T-helper 1 cell (primary cell): Measurements from ENCODE around the gene TK1.
"Not testable (repeated sequence)": the region's sequence is repeated elsewhere in the genome, so short reads cannot be mapped to it uniquely, and the experiment has no call there.

Experiments
- DNase-seq, 5 donors: peaks; one replicate each; pipeline ENCODE4 v3.0.0-alpha.2; 2012 to 2020

TK1 gene

GRCh38 chr17:78175643-78175981 lies 11.2 kb downstream of the TK1 start:
- no peak for DNase-seq

GRCh38 chr17:78174870-78175642 lies 11.8 kb downstream of the TK1 start:
- DNase-seq, result no peak

DNA sequence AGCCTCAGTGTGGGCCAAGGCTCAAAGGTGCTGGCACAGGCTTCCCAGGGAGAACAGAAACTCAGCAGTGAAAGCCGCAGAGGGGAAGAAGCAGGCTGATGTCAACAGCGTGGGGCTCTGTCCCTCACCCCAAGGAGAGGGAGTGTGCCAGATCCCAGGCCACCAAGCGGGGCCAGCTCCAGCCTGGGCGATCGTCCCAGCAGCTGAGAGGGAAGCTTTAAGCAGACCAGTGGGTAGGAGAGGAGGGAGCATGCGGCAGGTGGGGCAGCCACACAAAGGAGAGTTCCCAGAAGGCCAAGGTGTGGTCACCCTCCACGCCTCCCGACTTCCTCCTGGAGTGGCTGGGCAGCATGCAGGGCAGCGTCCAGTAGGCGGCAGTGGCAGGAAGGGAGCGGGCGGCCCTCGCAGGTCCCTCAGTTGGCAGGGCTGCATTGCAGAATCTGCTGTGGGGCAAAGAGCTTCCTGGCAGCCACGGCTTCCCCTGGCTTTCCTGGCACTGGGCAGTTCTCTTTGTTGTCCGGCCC lies 12.4 kb downstream of the TK1 start:
- no peak for DNase-seq

DNA sequence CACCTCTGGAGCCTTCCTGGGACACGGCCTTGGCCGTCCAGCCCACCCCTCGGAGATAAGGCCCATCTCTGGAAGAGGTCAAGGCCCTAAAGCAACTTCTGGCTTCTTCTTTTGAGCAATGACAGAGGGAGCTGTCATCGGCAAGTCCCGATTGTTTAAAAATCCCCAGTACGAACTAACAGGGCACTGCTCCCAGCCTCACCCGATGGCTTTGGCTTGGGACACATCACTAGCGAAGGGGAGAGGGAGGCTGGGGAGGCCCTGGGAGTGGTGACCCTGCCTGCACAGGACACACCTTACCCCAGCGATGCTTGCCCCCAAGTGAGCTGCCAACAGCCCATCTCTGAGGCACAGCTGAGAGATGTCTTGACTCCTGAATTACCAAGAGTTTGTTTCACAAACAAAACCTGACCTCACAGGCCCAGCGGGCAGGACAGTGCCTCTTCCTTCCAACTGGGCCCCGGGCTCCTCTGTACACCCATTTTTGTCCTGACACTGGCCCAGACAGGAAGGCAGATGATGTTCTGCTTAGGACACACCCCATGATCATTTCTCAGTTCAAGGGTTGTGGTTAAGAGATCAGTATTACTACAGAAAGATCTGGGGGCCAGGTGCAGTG lies 13.6 kb downstream of the TK1 start:
- DNase-seq, result peak in 1 of 5 donors; percentile 76

DNA sequence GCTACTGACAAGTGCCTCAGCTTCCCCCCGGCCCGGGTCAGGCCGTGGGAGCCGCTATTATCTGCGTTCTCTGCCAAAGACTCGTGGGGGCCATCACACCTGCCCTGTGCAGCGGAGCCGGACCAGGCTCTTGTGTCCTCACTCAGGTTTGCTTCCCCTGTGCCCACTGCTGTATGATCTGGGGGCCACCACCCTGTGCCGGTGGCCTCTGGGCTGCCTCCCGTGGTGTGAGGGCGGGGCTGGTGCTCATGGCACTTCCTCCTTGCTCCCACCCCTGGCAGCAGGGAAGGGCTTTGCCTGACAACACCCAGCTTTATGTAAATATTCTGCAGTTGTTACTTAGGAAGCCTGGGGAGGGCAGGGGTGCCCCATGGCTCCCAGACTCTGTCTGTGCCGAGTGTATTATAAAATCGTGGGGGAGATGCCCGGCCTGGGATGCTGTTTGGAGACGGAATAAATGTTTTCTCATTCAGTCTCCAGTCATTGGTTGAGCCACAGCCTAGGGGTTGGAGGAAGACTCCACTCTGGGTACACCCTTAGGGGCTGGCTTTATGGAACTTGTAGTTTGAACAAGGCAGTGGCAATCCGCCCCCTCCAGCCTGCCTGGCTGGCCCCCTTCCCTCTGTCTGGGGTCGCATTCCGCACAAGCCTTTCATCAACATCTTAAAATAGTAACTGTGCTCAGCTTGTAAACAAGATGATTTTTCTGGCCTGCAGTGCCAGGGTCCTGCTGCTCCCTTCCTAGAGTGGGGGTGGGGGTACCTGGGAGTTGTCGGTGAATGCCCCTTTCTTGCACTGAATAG lies 14.4 kb downstream of the TK1 start:
- no peak for DNase-seq

DNA sequence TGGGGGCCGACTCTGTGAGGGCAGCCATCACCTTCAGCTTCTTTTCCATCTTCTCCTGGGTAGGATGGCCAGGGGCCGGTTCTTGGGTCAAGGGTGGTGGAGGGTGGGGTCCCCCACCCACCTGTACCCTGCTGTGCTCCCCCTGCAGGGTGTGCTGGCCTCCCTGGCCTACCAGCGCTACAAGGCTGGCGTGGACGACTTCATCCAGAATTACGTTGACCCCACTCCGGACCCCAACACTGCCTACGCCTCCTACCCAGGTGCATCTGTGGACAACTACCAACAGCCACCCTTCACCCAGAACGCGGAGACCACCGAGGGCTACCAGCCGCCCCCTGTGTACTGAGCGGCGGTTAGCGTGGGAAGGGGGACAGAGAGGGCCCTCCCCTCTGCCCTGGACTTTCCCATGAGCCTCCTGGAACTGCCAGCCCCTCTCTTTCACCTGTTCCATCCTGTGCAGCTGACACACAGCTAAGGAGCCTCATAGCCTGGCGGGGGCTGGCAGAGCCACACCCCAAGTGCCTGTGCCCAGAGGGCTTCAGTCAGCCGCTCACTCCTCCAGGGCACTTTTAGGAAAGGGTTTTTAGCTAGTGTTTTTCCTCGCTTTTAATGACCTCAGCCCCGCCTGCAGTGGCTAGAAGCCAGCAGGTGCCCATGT lies 15.1 kb downstream of the TK1 start:
- not testable (repeated sequence) for DNase-seq

DNA sequence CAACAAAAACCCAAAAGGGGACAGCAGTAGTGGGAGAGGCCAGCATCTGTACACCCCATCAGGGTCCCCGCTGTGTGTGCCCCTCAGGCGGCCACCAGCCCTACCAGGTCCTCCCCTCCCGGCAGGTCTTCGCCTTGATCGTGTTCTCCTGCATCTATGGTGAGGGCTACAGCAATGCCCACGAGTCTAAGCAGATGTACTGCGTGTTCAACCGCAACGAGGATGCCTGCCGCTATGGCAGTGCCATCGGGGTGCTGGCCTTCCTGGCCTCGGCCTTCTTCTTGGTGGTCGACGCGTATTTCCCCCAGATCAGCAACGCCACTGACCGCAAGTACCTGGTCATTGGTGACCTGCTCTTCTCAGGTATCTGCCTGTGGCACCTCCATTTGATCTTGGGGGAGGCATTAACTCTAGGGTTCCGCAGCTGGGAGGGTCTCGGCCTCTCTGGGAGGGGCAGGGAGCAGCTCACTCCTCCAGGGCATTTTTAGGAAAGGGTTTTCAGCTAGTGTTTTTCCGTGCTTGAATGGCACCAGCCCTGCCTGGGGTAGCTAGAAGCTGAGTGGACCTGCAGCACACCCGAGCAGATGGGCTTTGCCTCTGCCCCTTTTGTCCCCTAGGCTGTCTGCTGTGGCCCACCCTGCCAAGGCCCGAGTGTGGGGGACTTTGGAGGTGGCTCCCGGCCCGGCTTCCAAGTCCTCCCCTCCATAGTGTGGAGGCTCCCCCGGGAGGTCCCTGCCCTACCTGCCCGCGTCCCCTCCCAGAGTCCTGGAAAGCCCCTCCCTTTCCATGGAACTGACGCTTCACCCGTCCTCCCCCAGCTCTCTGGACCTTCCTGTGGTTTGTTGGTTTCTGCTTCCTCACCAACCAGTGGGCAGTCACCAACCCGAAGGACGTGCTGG lies 15.9 kb downstream of the TK1 start:
- DNase-seq, result no peak

- DNase-seq, result peak in 4 of 5 donors; percentile 59 to 62 (median 60)
Measured at GRCh38 chr17:78168903-78169793, 17.7 kb downstream of the TK1 start.

DNA sequence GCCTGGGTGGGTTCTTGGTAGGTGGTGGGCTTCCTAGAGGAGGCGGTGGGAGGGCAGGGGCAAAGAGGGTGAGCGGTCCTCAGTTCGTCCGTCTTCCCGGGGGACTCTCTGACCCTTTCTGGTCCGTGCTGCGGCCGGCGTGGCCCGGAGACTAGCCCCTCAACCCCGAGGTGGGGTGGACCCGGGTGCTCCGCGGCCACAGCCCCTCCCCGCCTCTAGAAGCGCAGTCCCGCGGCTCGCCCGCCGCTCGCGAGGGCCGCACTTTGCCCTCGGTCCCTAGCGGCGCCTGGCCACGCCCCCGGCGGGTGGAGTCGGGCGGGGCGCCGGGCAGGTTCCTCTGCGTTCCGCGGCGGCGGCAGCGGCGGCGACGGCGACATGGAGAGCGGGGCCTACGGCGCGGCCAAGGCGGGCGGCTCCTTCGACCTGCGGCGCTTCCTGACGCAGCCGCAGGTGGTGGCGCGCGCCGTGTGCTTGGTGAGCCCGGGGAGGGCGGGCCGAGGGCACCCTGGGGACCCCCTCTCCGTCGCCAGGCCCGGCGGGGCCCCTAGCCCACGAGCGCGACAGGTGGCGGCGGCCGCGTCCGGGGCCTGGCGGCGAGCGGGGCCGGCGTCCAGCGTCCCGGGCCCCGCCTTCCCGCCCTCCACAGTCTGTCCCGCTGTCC lies 18.5 kb downstream of the TK1 start, which contains the start of gene SYNGR2:
Gene SYNGR2 (plus strand): TSS at position 340 of the 661 bp plus-strand sequence. CDS start 36 bp downstream, at position 376.
- DNase-seq, result peak; percentile 70 to 86 (median 79)

- DNase-seq, result no peak
Measured at GRCh38 chr17:78166416-78166815, 20.4 kb downstream of the TK1 start.

DNA sequence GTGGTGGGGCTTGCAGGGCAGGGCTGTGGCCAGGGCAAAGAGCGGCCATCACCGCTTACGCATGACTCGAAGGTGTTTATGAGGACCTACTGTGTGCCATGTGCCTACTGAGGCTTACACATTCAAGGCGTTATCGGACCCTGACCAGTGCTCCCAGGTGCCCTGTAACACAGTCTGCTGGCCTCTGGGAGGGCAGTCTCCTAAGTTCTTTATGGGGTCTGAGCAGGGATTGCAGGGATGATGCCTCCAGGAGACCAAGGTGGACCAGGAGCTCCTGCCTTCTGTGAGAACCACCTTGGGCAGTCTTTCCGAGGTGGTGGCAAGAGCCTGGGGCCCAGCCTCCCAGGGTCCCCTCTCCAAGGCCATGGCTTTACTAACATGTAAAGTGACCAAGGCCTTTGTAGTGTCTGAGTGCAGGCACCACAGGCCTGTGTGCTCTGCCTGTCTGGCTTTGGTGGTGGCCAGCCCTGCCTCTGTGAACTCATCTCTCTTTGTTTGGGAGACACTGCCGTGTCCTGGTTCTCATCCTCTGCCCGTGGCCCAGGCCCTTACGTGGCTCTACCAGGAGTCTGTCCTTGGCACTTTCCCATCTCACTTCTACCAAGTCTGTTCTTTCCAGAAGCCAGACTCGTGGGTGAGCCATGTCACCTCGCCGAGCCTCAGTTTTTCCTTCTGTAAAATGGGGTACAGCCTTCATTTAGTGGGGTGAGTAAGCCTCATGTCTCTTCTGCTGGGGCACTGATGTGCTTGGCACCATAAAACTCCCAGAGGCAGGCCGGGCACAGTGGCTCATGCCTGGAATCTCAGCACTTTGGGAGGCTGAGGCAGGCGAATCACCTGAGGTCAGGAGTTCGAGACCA lies 21.9 kb downstream of the TK1 start:
- DNase-seq, result no peak

- no peak for DNase-seq
Measured at GRCh38 chr17:78163881-78164747, 22.7 kb downstream of the TK1 start.

DNA sequence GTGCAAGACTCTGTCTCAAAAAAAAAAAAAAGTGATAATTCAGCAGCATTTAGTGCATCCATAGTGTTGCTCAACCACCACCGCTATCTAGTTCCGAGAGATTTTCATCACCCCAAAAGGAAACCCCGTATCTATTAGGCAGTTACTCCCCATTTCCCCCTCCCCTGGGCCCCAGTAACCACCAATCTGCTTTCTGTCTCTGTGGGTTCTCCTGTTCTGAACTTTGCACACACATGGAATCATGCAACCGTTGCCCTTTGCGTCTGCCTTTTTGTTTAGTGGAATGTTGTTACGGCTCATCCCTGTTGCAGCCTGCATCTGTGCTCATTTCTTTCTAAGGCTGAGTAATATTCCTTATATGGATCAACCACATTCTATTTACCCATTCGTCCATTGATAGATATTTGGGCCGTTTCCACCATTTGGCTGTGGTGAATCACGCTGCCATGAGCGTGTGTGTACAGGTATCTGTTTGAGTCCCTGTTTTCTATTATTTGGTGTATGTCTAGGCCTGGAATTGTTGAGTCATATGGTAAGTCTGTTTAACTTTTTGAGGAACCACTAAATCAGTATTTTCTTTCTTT lies 27.2 kb downstream of the TK1 start:
- DNase-seq, result no peak

- DNase-seq, result no peak
Measured at GRCh38 chr17:78154903-78155811, 31.7 kb downstream of the TK1 start.

DNA sequence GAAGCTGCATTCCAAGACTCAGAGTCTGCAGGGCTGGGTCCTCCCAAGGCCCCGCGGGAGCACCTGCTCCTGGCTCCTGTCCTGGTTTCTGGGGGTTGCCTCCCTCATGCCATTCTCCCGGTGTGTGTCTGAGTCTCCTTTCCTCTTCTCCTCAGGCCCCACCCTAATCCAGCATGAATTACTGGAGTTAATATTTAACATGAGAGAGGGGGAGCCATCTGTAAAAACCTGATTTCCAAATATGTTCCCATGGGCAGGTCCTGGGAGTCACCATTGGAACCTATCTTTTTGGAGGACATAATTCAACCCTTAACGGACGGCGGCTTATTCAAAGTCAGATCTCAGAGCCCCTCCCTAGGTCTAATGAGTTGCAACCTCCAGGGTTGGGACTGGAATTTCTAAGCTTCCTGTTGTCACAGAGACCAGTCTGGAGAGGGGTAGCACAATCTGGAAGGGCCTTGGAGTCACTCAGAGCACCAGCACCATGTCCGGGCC lies 35.3 kb downstream of the TK1 start:
- DNase-seq, result no peak

DNA sequence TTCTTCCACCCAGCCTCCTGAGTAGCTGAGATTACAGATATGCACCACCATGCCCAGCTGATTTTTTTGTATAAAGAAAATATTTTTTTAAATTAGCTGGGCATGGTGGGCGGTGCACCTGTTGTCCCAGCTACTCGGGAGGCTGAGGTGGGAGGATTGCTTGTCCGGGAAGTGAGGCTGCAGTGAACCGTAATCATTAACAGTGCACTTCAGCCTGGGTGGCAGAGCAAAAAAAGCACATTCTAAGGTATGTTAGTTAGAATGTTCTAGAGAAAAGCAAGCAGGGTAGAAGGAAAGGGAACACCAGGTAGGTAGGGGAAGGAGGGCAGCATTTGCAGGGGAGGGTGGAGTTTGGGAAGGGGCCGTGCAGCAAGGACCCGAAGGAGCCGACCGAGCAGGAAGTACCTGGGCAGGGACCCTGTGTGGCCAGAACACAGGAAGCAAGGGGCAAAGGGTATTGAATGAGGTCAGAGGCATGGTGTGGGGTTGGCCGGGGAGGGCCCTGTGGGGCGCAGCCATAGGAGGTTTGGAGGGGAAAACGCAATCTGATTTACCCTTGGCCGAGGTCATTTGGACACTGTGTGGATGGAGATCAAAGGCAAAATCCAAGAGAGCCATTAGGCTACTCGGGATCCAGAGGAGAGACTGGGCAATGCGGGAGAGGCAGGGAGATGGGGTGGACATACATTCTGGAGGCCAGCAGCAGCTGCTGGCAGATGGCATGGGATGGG lies 38.4 kb downstream of the TK1 start:
- DNase-seq, result no peak
